WTC11 (cell line): ENCODE data around the gene MRPS23. TPM values are rescaled to one million over a fixed set of nuclear protein-coding genes. Genes with fewer than 3 reads are reported as not detected.

Experiments used
- ATAC-seq: fragments of 200-7000 bp; cut with Tn5 transposase; 2 replicates; pipeline ENCODE4 v1.10.0; 2021; ENCODE audit warnings: mild to moderate bottlenecking, moderate library complexity
- CTCF ChIA-PET: fragments of 300-600 bp; sonication (Branson Sonifier 250); formaldehyde crosslinking; loops from one replicate; lab custom pipeline; 2021; ENCODE audit warnings: antibody characterized with exemption; lab: Charles Lee
- POLR2A ChIA-PET: fragments of 350-600 bp; sonication (Branson Sonifier 250); formaldehyde crosslinking; loops from one replicate; lab custom pipeline; 2021; ENCODE audit warnings: antibody characterized with exemption; lab: Charles Lee
- DNase-seq: peaks from one replicate; pipeline ENCODE4 v3.0.0; 2021; ENCODE audit warnings: low spot score
- H3K27ac Mint-ChIP-seq: 2 replicates; pipeline ENCODE4 v1.8.0; 2021; ENCODE audit warnings: mixed read lengths
- H3K27me3 Mint-ChIP-seq: 2 replicates; pipeline ENCODE4 v1.8.0; 2021; ENCODE audit warnings: low read depth, mild to moderate bottlenecking, moderate library complexity, mixed read lengths
- H3K36me3 Mint-ChIP-seq: 2 replicates; pipeline ENCODE4 v1.8.0; 2021; ENCODE audit warnings: mixed read lengths
- H3K4me1 Mint-ChIP-seq: 2 replicates; pipeline ENCODE4 v1.8.0; 2022; ENCODE audit warnings: mixed read lengths
- H3K4me3 Mint-ChIP-seq: 2 replicates; pipeline ENCODE4 v1.8.0; 2021; ENCODE audit warnings: mild to moderate bottlenecking, moderate library complexity, mixed read lengths
- H3K9me3 Mint-ChIP-seq: 2 replicates; pipeline ENCODE4 v1.8.0; 2021; ENCODE audit warnings: mixed read lengths
- AR ChIP-seq: fragments of 250-450 bp; sonication (Bioruptor Pico); IDR thresholded peaks from 2 replicates; pipeline ENCODE4 v1.9.0; 2021; ENCODE audit warnings: mild to moderate bottlenecking
- ATF3 ChIP-seq: sonication (generic); formaldehyde crosslinking; conservative IDR thresholded peaks from 2 replicates; pipeline ENCODE4 v1.8.1; 2022; ENCODE audit warnings: mild to moderate bottlenecking, missing genetic modification reagents
- E2F4 ChIP-seq: sonication (generic); formaldehyde crosslinking; IDR thresholded peaks from 2 replicates; pipeline ENCODE4 v1.8.1; 2022; ENCODE audit warnings: low read depth, mild to moderate bottlenecking, moderate library complexity, missing genetic modification reagents, borderline replicate concordance
- FOXJ3 ChIP-seq: sonication (generic); formaldehyde crosslinking; IDR thresholded peaks from 2 replicates; pipeline ENCODE4 v1.9.0; 2021; ENCODE audit warnings: missing genetic modification reagents, mild to moderate bottlenecking, borderline replicate concordance
- IRF1 ChIP-seq: sonication (generic); formaldehyde crosslinking; IDR thresholded peaks from 2 replicates; pipeline ENCODE4 v1.8.0; 2023; ENCODE audit warnings: missing genetic modification reagents
- IRF2 ChIP-seq: sonication (generic); formaldehyde crosslinking; IDR thresholded peaks from 2 replicates; pipeline ENCODE4 v1.8.0; 2022; ENCODE audit warnings: low read depth, missing genetic modification reagents, borderline replicate concordance
- JAZF1 ChIP-seq: fragments of 250-450 bp; sonication (Bioruptor Pico); IDR thresholded peaks from 2 replicates; pipeline ENCODE4 v1.9.0; 2021; ENCODE audit warnings: moderate library complexity, mild to moderate bottlenecking, inconsistent platforms
- JUN ChIP-seq: sonication (generic); formaldehyde crosslinking; IDR thresholded peaks from 2 replicates; pipeline ENCODE4 v1.8.0; 2023; ENCODE audit warnings: mild to moderate bottlenecking, missing genetic modification reagents
- NFATC4 ChIP-seq: fragments of 250-450 bp; sonication (Bioruptor Pico); IDR thresholded peaks from 2 replicates; pipeline ENCODE4 v1.9.0; 2021; ENCODE audit warnings: mild to moderate bottlenecking
- NFYB ChIP-seq: sonication (generic); formaldehyde crosslinking; conservative IDR thresholded peaks from 2 replicates; pipeline ENCODE4 v1.8.0; 2022; ENCODE audit warnings: low read depth, missing genetic modification reagents
- NR3C1 ChIP-seq: sonication (generic); formaldehyde crosslinking; conservative IDR thresholded peaks from 2 replicates; pipeline ENCODE4 v1.8.1; 2023; ENCODE audit warnings: low read depth, mild to moderate bottlenecking, missing genetic modification reagents
- OVOL2 ChIP-seq: fragments of 250-450 bp; sonication (Bioruptor Pico); IDR thresholded peaks from 2 replicates; pipeline ENCODE4 v1.9.0; 2021; ENCODE audit warnings: mild to moderate bottlenecking, borderline replicate concordance
- RORB ChIP-seq: fragments of 250-450 bp; sonication (Bioruptor Pico); IDR thresholded peaks from 2 replicates; pipeline ENCODE4 v1.9.0; 2021; ENCODE audit warnings: mild to moderate bottlenecking
- SMAD3 ChIP-seq: sonication (generic); formaldehyde crosslinking; IDR thresholded peaks from 2 replicates; pipeline ENCODE4 v1.8.0; 2022; ENCODE audit warnings: missing genetic modification reagents, mild to moderate bottlenecking, borderline replicate concordance
- TEAD1 ChIP-seq: sonication (generic); formaldehyde crosslinking; IDR thresholded peaks from 2 replicates; pipeline ENCODE4 v1.8.0; 2022; ENCODE audit warnings: mild to moderate bottlenecking, missing genetic modification reagents
- ZBTB21 ChIP-seq: sonication (generic); formaldehyde crosslinking; IDR thresholded peaks from 2 replicates; pipeline ENCODE4 v1.8.1; 2023; ENCODE audit warnings: mild to moderate bottlenecking, missing genetic modification reagents, borderline replicate concordance
- ZNF219 ChIP-seq: sonication (generic); formaldehyde crosslinking; IDR thresholded peaks from 2 replicates; pipeline ENCODE4 v1.8.0; 2023; ENCODE audit warnings: missing genetic modification reagents, mild to moderate bottlenecking, borderline replicate concordance
- ZNF263 ChIP-seq: sonication (generic); formaldehyde crosslinking; IDR thresholded peaks from 2 replicates; pipeline ENCODE4 v1.8.1; 2022; ENCODE audit warnings: low read depth, mild to moderate bottlenecking, moderate library complexity, missing genetic modification reagents
- ZNF396 ChIP-seq: fragments of 250-450 bp; sonication (Bioruptor Pico); IDR thresholded peaks from 2 replicates; pipeline ENCODE4 v1.8.0; 2021; ENCODE audit warnings: mild to moderate bottlenecking, moderate library complexity, borderline replicate concordance
- ZNF416 ChIP-seq: fragments of 250-450 bp; sonication (Bioruptor Pico); IDR thresholded peaks from 2 replicates; pipeline ENCODE4 v1.9.0; 2021; ENCODE audit warnings: mild to moderate bottlenecking, inconsistent platforms
- ZNF423 ChIP-seq: fragments of 250-450 bp; sonication (Bioruptor Pico); IDR thresholded peaks from 2 replicates; pipeline ENCODE4 v2.1.2; 2022; ENCODE audit warnings: mild to moderate bottlenecking, moderate library complexity
- ZNF425 ChIP-seq: fragments of 250-450 bp; sonication (Bioruptor Pico); conservative IDR thresholded peaks from 2 replicates; pipeline ENCODE4 v1.9.0; 2021; ENCODE audit warnings: mild to moderate bottlenecking
- total RNA-seq: library from RNA; stranded (reverse); gene quantifications from 3 replicates; pipeline ENCODE4 v1.2.3, GENCODE V29; 2021

The MRPS23 gene
- total RNA-seq, 1 experiment from 2014 or later: 65.3 TPM

- Mint-ChIP-seq H3K36me3 (no peaks in the 10 kb centered on the region), H3K4me1 (peaks cover 20% of the 10 kb centered on the region), H3K9me3 (no peaks in the 10 kb centered on the region), H3K27ac (no peak overlapping the region), H3K4me3 (no peak overlapping the region), H3K27me3 (peaks cover 2% of the 10 kb centered on the region; the same call in 1 of the 2 replicates)
- TF ChIP-seq ZNF423: no peak
- no peak for TF ChIP-seq NR3C1
- no peak for TF ChIP-seq FOXJ3 (CRISPR knock-in tag)
- no peak for TF ChIP-seq ZNF396
- no peak for TF ChIP-seq ATF3
- TF ChIP-seq JUN (CRISPR knock-in tag): no peak
- no peak for TF ChIP-seq IRF1
- no peak for TF ChIP-seq JAZF1 (CRISPR knock-in tag)
- no peak for TF ChIP-seq E2F4
- TF ChIP-seq ZNF219: no peak
- TF ChIP-seq ZNF263 (CRISPR knock-in tag): no peak
- no peak for TF ChIP-seq RORB (CRISPR knock-in tag)
- TF ChIP-seq ZNF416 (CRISPR knock-in tag): no peak
- no peak for DNase-seq
- no peak for ATAC-seq
- CTCF ChIA-PET: interaction anchor here (1.0 to 4.5 kb wide), 3 partner anchors 19 to 47 kb away, joined by 3 to 26 read pairs (median 4); no protein-coding TSS in a partner anchor
- POLR2A ChIA-PET: interaction anchor here (0.6 kb wide), 1 partner anchor 557 kb away, joined by 6 read pairs; no protein-coding TSS in a partner anchor
Observed at GRCh38 chr17:57814421-57814820, 35.4 kb downstream of the MRPS23 start.

- Mint-ChIP-seq H3K36me3 (no peaks in the 10 kb centered on the region), H3K4me3 (no peak overlapping the region), H3K27me3 (no peaks in the 10 kb centered on the region; the same call in 1 of the 2 replicates), H3K9me3 (no peaks in the 10 kb centered on the region), H3K4me1 (peaks cover 16% of the 10 kb centered on the region), H3K27ac (no peak overlapping the region)
- ATAC-seq (peak; percentile 67), DNase-seq (no peak)
- POLR2A ChIA-PET: no interaction called here
- TF ChIP-seq ZNF425 (CRISPR knock-in tag): no peak
- no peak for TF ChIP-seq IRF2 (CRISPR knock-in tag)
- peak; percentile 28; the same call in 1 of the 2 replicates for TF ChIP-seq NFYB (CRISPR knock-in tag)
- no peak for TF ChIP-seq NR3C1
- no peak for TF ChIP-seq JAZF1 (CRISPR knock-in tag)
- CTCF ChIA-PET: interaction anchor here (0.6 to 4.5 kb wide), 6 partner anchors 22 to 361 kb away, joined by 3 to 26 read pairs (median 4); no protein-coding TSS in a partner anchor
Observed at GRCh38 chr17:57811638-57812280, 38.1 kb downstream of the MRPS23 start.

- ChIA-PET CTCF (interaction anchor here (0.6 to 4.5 kb wide), 6 partner anchors 22 to 199 kb away, joined by 3 to 26 read pairs (median 4); no protein-coding TSS in a partner anchor), POLR2A (no interaction called here)
- peak; percentile 41 for ATAC-seq
- Mint-ChIP-seq H3K9me3 (no peaks in the 10 kb centered on the region), H3K4me3 (no peak overlapping the region), H3K36me3 (no peaks in the 10 kb centered on the region), H3K4me1 (peaks cover 16% of the 10 kb centered on the region), H3K27me3 (peaks cover 5% of the 10 kb centered on the region), H3K27ac (no peak overlapping the region)
- TF ChIP-seq IRF1 (no peak), SMAD3 (no peak), NFATC4 (CRISPR knock-in tag) (no peak), AR (CRISPR knock-in tag) (no peak), OVOL2 (no peak), ZBTB21 (CRISPR knock-in tag) (no peak), TEAD1 (CRISPR knock-in tag) (no peak)
- no peak for DNase-seq
Observed at GRCh38 chr17:57810721-57811637, 38.9 kb downstream of the MRPS23 start.
